ENCODE results near the gene CPLX3. TPM values are rescaled to one million over a fixed set of nuclear protein-coding genes. Genes with fewer than 3 reads are reported as not detected.

The CPLX3 gene
- total and polyA plus RNA-seq, 2 of the 8 experiments (the other 6 are each of a cell fraction or from before 2014, with no cell fraction given) = 0.17 TPM; not detected in 1

DNA sequence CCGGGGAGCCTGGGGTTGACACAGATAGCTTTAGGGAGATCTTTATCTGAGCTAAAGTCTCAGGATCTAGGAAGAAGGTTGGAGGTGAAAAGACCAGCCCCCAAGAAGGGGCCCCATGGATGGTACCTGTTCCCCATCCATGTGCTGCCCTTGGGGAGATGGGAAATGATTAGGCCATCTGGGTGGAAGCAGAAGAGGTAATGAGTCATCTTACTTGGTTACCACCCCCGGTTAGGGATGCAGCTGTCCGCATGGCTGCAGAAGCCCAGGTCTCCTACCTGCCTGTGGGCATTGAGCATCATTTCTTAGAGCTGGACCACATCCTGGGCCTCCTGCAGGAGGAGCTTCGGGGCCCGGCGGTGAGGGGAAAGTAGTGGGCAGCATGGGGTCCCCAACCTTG lies 3.1 kb upstream of the CPLX3 start:
- H3K4me2 ChIP-seq (ENCODE audit: insufficient read depth in 1 of 2, low read depth in 2 of 2, low read length in 2 of 2) = no peak overlapping the region
- H4K8ac ChIP-seq (ENCODE audit: extremely low read depth, insufficient read depth, low read length) = no peak overlapping the region
- H2BK15ac ChIP-seq (ENCODE audit: low read length) = no peak overlapping the region
- H3K23ac ChIP-seq (ENCODE audit: insufficient read length) = no peak overlapping the region
- FAIRE-seq (no peak), DNase-seq (ENCODE audit: low read depth in 1 of 2, low spot score in 2 of 2) (no peak)
- no peak overlapping the region for H2BK12ac ChIP-seq (ENCODE audit: low read depth, low read length)
- H3K18ac ChIP-seq (ENCODE audit: extremely low read depth, low read length) = no peak overlapping the region
- H2BK120ac ChIP-seq (replicated peaks; ENCODE audit: low read depth, low read length) = no peak overlapping the region
- H3K4me1 ChIP-seq (replicated peaks in 1 of 4; ENCODE audit: control insufficient read depth in 3 of 4, insufficient read depth in 4 of 4, low read length in 3 of 4) = peaks cover 0 to 14% (median 5%) of the 10 kb centered on the region in 4 experiments; a peak in 4 of 7 replicates
- ChIA-PET CTCF (ENCODE audit: partially characterized antibody) (interaction anchor here (0.6 to 15.7 kb wide), 5 partner anchors 14 to 78 kb away, joined by 3 to 135 read pairs (median 3); no protein-coding TSS in a partner anchor), POLR2A (ENCODE audit: partially characterized antibody) (interaction anchor here (1.2 kb wide), 1 partner anchor 15 kb away, joined by 3 read pairs; no protein-coding TSS in a partner anchor)
- no peaks in the 10 kb centered on the region for H3K36me3 ChIP-seq (ENCODE audit: control insufficient read depth in 2 of 4, insufficient read depth in 4 of 4, low read length in 3 of 4)
- no peak overlapping the region for H3K9ac ChIP-seq (replicated peaks in 1 of 4; ENCODE audit: extremely low read depth in 1 of 4, low read depth in 3 of 4, low read length in 3 of 4)
- H3K79me1 ChIP-seq (ENCODE audit: low read depth, low read length) = no peaks in the 10 kb centered on the region
- peaks cover 4 to 46% (median 29%) of the 10 kb centered on the region in 4 experiments for H3K27me3 ChIP-seq (replicated peaks in 1 of 4; ENCODE audit: control insufficient read depth in 3 of 4, extremely low read depth in 1 of 4, insufficient read depth in 3 of 4, low read length in 3 of 4)
- H4K91ac ChIP-seq (replicated peaks; ENCODE audit: insufficient read length, low read length) = no peak overlapping the region
- no peak overlapping the region for H2AK5ac ChIP-seq (ENCODE audit: low read depth, low read length)
- 80% methylated on average over 6 of the region's 6 CpGs; no CpG with 5 or more reads in 1 of the 2 experiments for WGBS, 2 experiments (ENCODE audit: extremely low coverage in 1 of 2, insufficient coverage in 1 of 2, insufficient read length in 1 of 2, insufficient replicate concordance in 2 of 2, low coverage in 1 of 2, low lambda C conversion rate in 2 of 2, missing lambda C conversion rate in 1 of 2)
- no peaks in the 10 kb centered on the region for H3K79me2 ChIP-seq (ENCODE audit: control insufficient read depth in 1 of 2, insufficient read depth in 2 of 2, low read length in 2 of 2)
- no peak overlapping the region for H3K27ac ChIP-seq (ENCODE audit: low read depth, low read length)
- no peak overlapping the region for H3K14ac ChIP-seq (ENCODE audit: insufficient read length)
- H3K9me3 ChIP-seq (ENCODE audit: insufficient read depth in 2 of 2, low read depth in 1 of 2, low read length in 1 of 2) = no peaks in the 10 kb centered on the region
- H3K56ac ChIP-seq (replicated peaks; ENCODE audit: insufficient read length, low read depth, low read length) = no peak overlapping the region
- H2BK20ac ChIP-seq (ENCODE audit: low read length) = no peak overlapping the region
- H3K4me3 ChIP-seq (ENCODE audit: extremely low read depth in 1 of 4, insufficient read depth in 2 of 4, low read depth in 3 of 4, low read length in 4 of 4) = no peak overlapping the region
- H2BK5ac ChIP-seq (ENCODE audit: low read depth, low read length) = no peak overlapping the region
- H2AFZ ChIP-seq (ENCODE audit: low read length) = no peak overlapping the region
- no peak for TF ChIP-seq RAD21 (IDR thresholded peaks at IDR 0.05 in 1 of 2, conservative IDR thresholded peaks at IDR 0.05 in 1 of 2; ENCODE audit: low read depth in 2 of 2, low read length in 2 of 2)
- H3K23me2 ChIP-seq (ENCODE audit: low read depth, low read length) = 0 out of 2 replicates have a peak, but pooled peaks cover 4% of the 10 kb centered on the region
- no peak overlapping the region for H3K4ac ChIP-seq (replicated peaks; ENCODE audit: insufficient read length, low read depth, low read length)
- no peak overlapping the region for H4K5ac ChIP-seq (ENCODE audit: insufficient read length, low read depth, low read length)
- peaks cover 0 to under 1% of the 10 kb centered on the region in 2 experiments for H4K20me1 ChIP-seq (replicated peaks in 1 of 2; ENCODE audit: control insufficient read depth in 1 of 2, insufficient read depth in 2 of 2, low read length in 2 of 2)

Data from H1 (cell line).